Heart right ventricle (tissue), 16 donors: Measurements from ENCODE around the gene SATL1. TPM values are rescaled to one million over a fixed set of nuclear protein-coding genes. Genes with fewer than 3 reads are reported as not detected.
A peak's percentile ranks its signal among the peaks of the same experiment; 100 is the strongest.

Experiments used
- ATAC-seq, 8 donors: fragments of 200-7000 bp; cut with Tn5 transposase; one replicate each; pipeline ENCODE4 v1.9.1; 2020; ENCODE audit warnings: mild to moderate bottlenecking in 8 of 8, moderate library complexity in 8 of 8, moderate number of reproducible peaks in 1 of 8
- DNase-seq, 2 donors: peaks; one replicate each; pipeline ENCODE4 v3.0.0-alpha.2; 2020
- H3K27ac ChIP-seq, 10 donors: fragments of 200-600 bp; sonication (generic) in 2 of 10; one replicate each; pipeline versions ENCODE4 v1.5.0 to v1.8.0; 2020 to 2022; ENCODE audit warnings: mild to moderate bottlenecking in 3 of 10
- H3K27me3 ChIP-seq, 7 donors: fragments of 200-600 bp; one replicate each; pipeline ENCODE4 v1.8.0; 2021 to 2022; ENCODE audit warnings: mild to moderate bottlenecking in 2 of 7
- H3K36me3 ChIP-seq, 9 donors: fragments of 200-600 bp; sonication (generic) in 1 of 9; one replicate each; pipeline versions ENCODE4 v1.5.0 to v1.8.0; 2020 to 2022; ENCODE audit warnings: mild to moderate bottlenecking in 2 of 9
- H3K4me1 ChIP-seq, 9 donors: fragments of 200-600 bp; sonication (generic) in 1 of 9; one replicate each; pipeline versions ENCODE4 v1.5.0 to v1.8.0; 2020 to 2022; ENCODE audit warnings: mild to moderate bottlenecking in 4 of 9
- H3K4me3 ChIP-seq, 10 donors: fragments of 200-600 bp; sonication (generic) in 2 of 10; one replicate each; pipeline versions ENCODE4 v1.5.0 to v1.8.0; 2020 to 2022; ENCODE audit warnings: mild to moderate bottlenecking in 7 of 10, moderate library complexity in 2 of 10
- H3K9me3 ChIP-seq, 11 donors: fragments of 200-600 bp in 10 of 11; sonication (generic) in 2 of 11; one replicate each; pipeline versions ENCODE4 v1.5.0 to v1.8.0; 2013 to 2022; ENCODE audit warnings: mild to moderate bottlenecking in 2 of 11, control low read depth in 1 of 11, moderate library complexity in 1 of 11
- WGBS, 2 donors: extraction: QIAGEN DNeasy Blood & Tissue Kit; methylation state at CpG; one replicate each; pipeline ENCODE4 v1.1.7; 2013; ENCODE audit warnings: inconsistent platforms in 1 of 2; 5-methylcytosine and 5-hydroxymethylcytosine counted together
- intact Hi-C, 10 donors: fragments of 100-400 bp; cut with DNase I; formaldehyde crosslinking; loops; one replicate each; pipeline versions ENCODE4 v1.11.1 to v1.14.2; 2022
- polyA plus RNA-seq, 2 donors: library from polyadenylated mRNA; stranded (reverse); fragments of 200-250 nt; gene quantifications; one replicate each; pipeline ENCODE4 v1.2.3, GENCODE V29; 2013
- total RNA-seq, 10 donors: library from RNA; stranded (reverse); fragmentation: NEBNext Ultra II Directional in 3 of 10; extraction: Animal tissue kit (Norgen Biotek cat#: 25700) in 3 of 10; gene quantifications; one replicate each; pipeline versions ENCODE4 v1.2.1 to v1.2.4, GENCODE V29; 2021 to 2023
- TF ChIP-seq, protein P1 (sequence below), 9 donors: fragments of 200-600 bp; sonication (generic) in 2 of 9; IDR thresholded peaks; one replicate each; pipeline versions ENCODE4 v1.5.0 to v1.8.0; 2021 to 2022; ENCODE audit warnings: antibody characterized with exemption in 9 of 9, mild to moderate bottlenecking in 5 of 9, moderate library complexity in 1 of 9
- donor health status: Arrhythmogenic right ventricular cardiomyopathy.
- donor health status: ischemic (EF 13 %, LVEDD 7.1; RV severe dilation, severe dysfunction).
- donor health status: healthy with polysubstance abuse.
- donor health status: DM: no; HTN: yes; CAD: no.
- donor health status: DM: no; HTN: no; CAD: no.
- donor health status: ischemic (EF 25% LVEDD 6.9; RV normal size, moderate dysfunction).
- donor health status: ischemic (EF 25% LVEDD 5.7; RV mildly dilated, moderate dysfunction).
- donor health status: healthy.
- donor health status: DM: yes; HTN: yes; CAD: no.
- donor health status: Ischemic cardiomyopathy.
- donor health status: ischemic (EF 35%, LVEDD 5.7; RV mildly dilated, moderate dysfunction).
- donor health status: nonischemic (EF 11% LVEDD 7.7; RV severe dilation, severe dysfunction).
- donor health status: DM: yes; HTN: yes; CAD: no.
- donor health status: PGD.
- donor health status: ischemic (EF 29% LVEDD 5.4; RV normal size, mild dysfunction).
- donor health status: nonischemic (EF 23%, LVEDD 6.1; RV moderate dilation, normal function).

The SATL1 gene
- total and polyA plus RNA-seq, 12 donors: 0.07 TPM; not detected in 11

DNA sequence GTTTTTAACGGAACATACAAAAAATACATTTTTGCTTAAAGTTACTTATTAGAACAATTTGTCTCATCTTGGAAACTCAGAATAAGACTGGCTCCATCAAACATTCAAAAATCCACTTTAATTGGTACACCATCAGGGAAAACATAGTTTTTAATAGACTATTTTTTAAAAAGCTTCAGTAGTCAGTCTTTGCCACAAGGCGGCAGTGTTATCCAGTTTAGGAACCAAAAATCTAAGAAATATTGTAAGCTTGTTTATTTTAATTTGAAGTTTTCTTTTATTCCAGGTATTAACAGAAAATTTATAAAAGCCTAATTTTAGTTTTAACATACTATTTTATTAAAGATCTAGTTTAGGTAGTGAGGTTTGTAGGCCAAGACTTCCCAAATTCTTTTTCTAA lies 132.2 kb downstream of the SATL1 start:
- ATAC-seq (no peak), DNase-seq (no peak)
- H3K9me3 ChIP-seq: no peaks in the 10 kb centered on the region
- H3K4me3 ChIP-seq: no peak overlapping the region
- no peaks in the 10 kb centered on the region for H3K36me3 ChIP-seq
- no peaks in the 10 kb centered on the region for H3K4me1 ChIP-seq
- no peak overlapping the region for H3K27ac ChIP-seq
- WGBS, 2 donors: 36 to 37% methylated on average over 2 of the region's 2 CpGs
- TF ChIP-seq, protein P1, sequence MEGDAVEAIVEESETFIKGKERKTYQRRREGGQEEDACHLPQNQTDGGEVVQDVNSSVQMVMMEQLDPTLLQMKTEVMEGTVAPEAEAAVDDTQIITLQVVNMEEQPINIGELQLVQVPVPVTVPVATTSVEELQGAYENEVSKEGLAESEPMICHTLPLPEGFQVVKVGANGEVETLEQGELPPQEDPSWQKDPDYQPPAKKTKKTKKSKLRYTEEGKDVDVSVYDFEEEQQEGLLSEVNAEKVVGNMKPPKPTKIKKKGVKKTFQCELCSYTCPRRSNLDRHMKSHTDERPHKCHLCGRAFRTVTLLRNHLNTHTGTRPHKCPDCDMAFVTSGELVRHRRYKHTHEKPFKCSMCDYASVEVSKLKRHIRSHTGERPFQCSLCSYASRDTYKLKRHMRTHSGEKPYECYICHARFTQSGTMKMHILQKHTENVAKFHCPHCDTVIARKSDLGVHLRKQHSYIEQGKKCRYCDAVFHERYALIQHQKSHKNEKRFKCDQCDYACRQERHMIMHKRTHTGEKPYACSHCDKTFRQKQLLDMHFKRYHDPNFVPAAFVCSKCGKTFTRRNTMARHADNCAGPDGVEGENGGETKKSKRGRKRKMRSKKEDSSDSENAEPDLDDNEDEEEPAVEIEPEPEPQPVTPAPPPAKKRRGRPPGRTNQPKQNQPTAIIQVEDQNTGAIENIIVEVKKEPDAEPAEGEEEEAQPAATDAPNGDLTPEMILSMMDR (IDR thresholded peaks at IDR 0.05): peak; percentile 30 to 73 (median 53)
- peaks cover 0 to 7% (median 0%) of the 10 kb centered on the region in 7 donors for H3K27me3 ChIP-seq
- intact Hi-C loops: loop anchor here in 9 of 10 donors (5.0 to 10.0 kb wide), 3 partner anchors 431 to 436 kb away; no protein-coding TSS in a partner anchor

DNA sequence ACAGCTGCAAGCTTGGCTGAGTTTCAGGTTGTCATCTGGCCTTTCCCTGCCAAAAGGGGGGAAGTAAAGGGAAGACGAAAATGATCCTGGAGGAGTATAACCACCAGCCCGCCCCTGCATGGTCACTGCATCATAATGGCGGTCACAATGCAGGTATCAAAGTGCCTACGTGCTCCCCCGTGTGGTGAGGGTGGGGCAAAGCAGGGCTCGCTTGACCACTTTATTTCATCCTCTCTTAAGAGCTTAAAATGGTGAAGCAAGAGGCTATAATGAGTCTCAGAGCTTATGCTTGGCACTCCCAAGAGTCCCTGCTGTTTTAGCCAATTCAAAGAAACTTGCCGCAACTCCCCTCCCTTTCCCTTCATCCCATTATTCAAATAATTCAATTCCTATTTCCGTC lies 134.3 kb downstream of the SATL1 start:
- DNase-seq: no peak
- no peak for ATAC-seq
- Histone ChIP-seq H3K36me3 (no peaks in the 10 kb centered on the region), H3K4me1 (no peaks in the 10 kb centered on the region), H3K9me3 (no peaks in the 10 kb centered on the region), H3K27ac (no peak overlapping the region), H3K4me3 (no peak overlapping the region), H3K27me3 (peaks cover 0 to 7% (median 0%) of the 10 kb centered on the region in 7 donors)
- whole genome bisulfite sequencing, 2 donors: 59 to 71% methylated on average over 8 of the region's 8 CpGs
- TF ChIP-seq, protein P1 (IDR thresholded peaks at IDR 0.05): peak in 5 of 9 donors; percentile 8 to 41 (median 15)
- intact Hi-C loops: no loop called here

DNA sequence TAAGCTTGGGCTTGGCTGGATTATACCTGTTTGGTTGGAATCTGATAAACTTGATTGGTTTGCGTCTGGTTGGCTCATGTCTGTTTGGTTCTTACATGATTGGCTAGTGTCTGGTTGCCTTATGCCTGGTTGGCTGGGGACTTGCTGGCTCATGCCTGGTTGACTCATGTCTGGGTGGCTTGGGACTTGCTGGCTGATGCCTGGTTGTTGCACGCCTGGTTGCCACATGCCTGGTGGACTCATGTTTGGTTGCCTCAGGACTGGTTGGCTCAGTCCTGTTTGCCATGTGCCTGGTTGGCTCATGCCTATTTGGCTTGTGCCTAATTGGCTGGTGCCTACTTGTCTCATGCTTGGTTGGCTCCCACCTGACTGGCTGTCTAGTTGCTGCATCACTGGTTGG lies 135.4 kb downstream of the SATL1 start:
- 93 to 100% methylated on average over 2 of the region's 2 CpGs for WGBS, 2 donors
- DNase-seq (no peak), ATAC-seq (no peak)
- Histone ChIP-seq H3K4me3 (no peak overlapping the region), H3K27me3 (peaks cover 0 to 4% (median 0%) of the 10 kb centered on the region in 7 donors), H3K4me1 (no peaks in the 10 kb centered on the region), H3K27ac (no peak overlapping the region), H3K36me3 (no peaks in the 10 kb centered on the region), H3K9me3 (no peaks in the 10 kb centered on the region)
- intact Hi-C loops: no loop called here
- TF ChIP-seq, protein P1 (IDR thresholded peaks at IDR 0.05): no peak

DNA sequence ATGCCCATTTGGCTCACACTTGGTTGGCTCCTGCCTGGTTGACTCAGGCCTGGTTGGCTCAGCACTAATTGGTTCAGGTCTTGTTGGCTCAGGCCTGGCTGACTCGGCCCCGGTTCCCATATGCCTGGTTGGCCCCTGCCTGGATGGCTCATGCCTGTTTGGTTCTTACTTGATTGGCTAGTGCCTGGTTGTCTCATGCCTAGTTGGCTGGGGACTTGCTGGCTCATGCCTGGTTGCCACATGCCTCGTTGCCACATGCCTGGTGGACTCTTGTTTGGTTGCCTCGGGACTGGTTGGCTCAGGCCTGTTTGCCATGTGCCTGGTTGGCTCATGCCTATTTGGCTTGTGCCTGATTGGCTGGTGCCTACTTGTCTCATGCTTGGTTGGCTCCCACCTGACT lies 136.2 kb downstream of the SATL1 start:
- H3K4me1 ChIP-seq: no peaks in the 10 kb centered on the region
- H3K36me3 ChIP-seq: no peaks in the 10 kb centered on the region
- DNase-seq: no peak
- no peaks in the 10 kb centered on the region for H3K9me3 ChIP-seq
- no peak overlapping the region for H3K27ac ChIP-seq
- H3K4me3 ChIP-seq: no peak overlapping the region
- TF ChIP-seq, protein P1 (IDR thresholded peaks at IDR 0.05): no peak
- ATAC-seq: no peak
- 88 to 89% methylated on average over 4 of the region's 4 CpGs for WGBS, 2 donors
- H3K27me3 ChIP-seq: no peaks in the 10 kb centered on the region
- intact Hi-C loops: no loop called here
